GM23248 (cell line): ENCODE data around the gene PTPRN2. TPM values are rescaled to one million over a fixed set of nuclear protein-coding genes. Genes with fewer than 3 reads are reported as not detected.
"Not testable (repeated sequence)": the region's sequence is repeated elsewhere in the genome, so short reads cannot be mapped to it uniquely, and the experiment has no call there.

Experiments
- DNase-seq: peaks from one replicate; pipeline ENCODE4 v3.0.0-alpha.2; 2015
- H2AFZ ChIP-seq: fragments of 200-600 bp; sonication (generic); 2 replicates; pipeline ENCODE4 v1.6.1; 2016; ENCODE audit warnings: antibody characterized with exemption
- H3F3A ChIP-seq: fragments of 200-600 bp; sonication (generic); 2 replicates; pipeline ENCODE4 v1.6.1; 2016; ENCODE audit warnings: mild to moderate bottlenecking, antibody characterized with exemption, mixed run types; ENCODE audit not compliant: insufficient read depth
- H3K27ac ChIP-seq: fragments of 200-600 bp; sonication (generic); 2 replicates; pipeline ENCODE4 v1.5.1; 2016; ENCODE audit warnings: mild to moderate bottlenecking
- H3K27me3 ChIP-seq: fragments of 200-600 bp; sonication (generic); replicated peaks from 2 replicates; pipeline ENCODE4 v1.6.1; 2016; ENCODE audit warnings: mild to moderate bottlenecking; ENCODE audit not compliant: insufficient read depth
- H3K36me3 ChIP-seq: fragments of 200-600 bp; sonication (generic); 2 replicates; pipeline ENCODE4 v1.6.1; 2016; ENCODE audit warnings: low read depth, mild to moderate bottlenecking
- H3K4me1 ChIP-seq: fragments of 200-600 bp; sonication (generic); 2 replicates; pipeline ENCODE4 v1.6.1; 2016; ENCODE audit warnings: mild to moderate bottlenecking; ENCODE audit not compliant: insufficient read depth
- H3K4me2 ChIP-seq: fragments of 200-600 bp; sonication (generic); one replicate; pipeline ENCODE4 v1.6.1; 2016; ENCODE audit warnings: mild to moderate bottlenecking; ENCODE audit not compliant: unreplicated experiment
- H3K4me3 ChIP-seq: fragments of 200-600 bp; sonication (generic); 2 replicates; pipeline ENCODE4 v1.5.1; 2016; ENCODE audit warnings: mild to moderate bottlenecking
- H3K79me2 ChIP-seq: fragments of 200-600 bp; sonication (generic); 2 replicates; pipeline ENCODE4 v1.6.1; 2016; ENCODE audit warnings: mild to moderate bottlenecking; ENCODE audit not compliant: insufficient read depth
- H3K9ac ChIP-seq: fragments of 200-600 bp; sonication (generic); 2 replicates; pipeline ENCODE4 v1.6.1; 2016; ENCODE audit warnings: mild to moderate bottlenecking
- H3K9me2 ChIP-seq: fragments of 200-600 bp; sonication (generic); 2 replicates; pipeline ENCODE4 v1.6.1; 2016; ENCODE audit warnings: mixed run types, mild to moderate bottlenecking, moderate library complexity; ENCODE audit not compliant: insufficient read depth
- H3K9me3 ChIP-seq: fragments of 200-600 bp; sonication (generic); one replicate; pipeline ENCODE4 v1.6.1; 2017; ENCODE audit warnings: low read depth
- H4K20me1 ChIP-seq: fragments of 200-600 bp; sonication (generic); 2 replicates; pipeline ENCODE4 v1.6.0; 2016; ENCODE audit not compliant: insufficient read depth
- EZH2 ChIP-seq: fragments of 200-600 bp; sonication (generic); IDR thresholded peaks from 2 replicates; pipeline ENCODE4 v1.6.1; 2018; ENCODE audit warnings: antibody characterized with exemption, mild to moderate bottlenecking; ENCODE audit not compliant: insufficient read depth, poor library complexity, severe bottlenecking
- EZH2phosphoT487 ChIP-seq: fragments of 200-600 bp; sonication (generic); IDR thresholded peaks from 2 replicates; pipeline ENCODE4 v1.6.1; 2018; ENCODE audit warnings: antibody characterized with exemption, moderate library complexity, mild to moderate bottlenecking, low read depth; ENCODE audit not compliant: insufficient read depth
- WGBS, 2 experiments: methylation state at CpG; one replicate each; pipeline ENCODE4 v1.1.6; 2015 to 2017; ENCODE audit warnings: low lambda C conversion rate in 2 of 2, low coverage in 1 of 2; ENCODE audit errors: missing lambda C conversion rate in 2 of 2; 5-methylcytosine and 5-hydroxymethylcytosine counted together
- in situ Hi-C: fragments of 300-500 bp; cut with MboI; formaldehyde crosslinking; loops from 2 replicates; pipeline ENCODE4 v1.15.0; 2020
- polyA plus RNA-seq: library from polyadenylated mRNA; unstranded; fragments of >200 nt; fragmentation: Nextera tagmentation; extraction: Ambion mirVana; gene quantifications from 2 replicates; pipeline ENCODE4 v1.2.1, GENCODE V29; 2016
- total RNA-seq: library from RNA; depleted of rRNA; stranded (reverse); fragments of >200 nt; shearing (Covaris generic); gene quantifications from 2 replicates; pipeline ENCODE4 v1.2.3, GENCODE V29; 2014

The PTPRN2 gene
- total and polyA plus RNA-seq, 2 experiments from 2014 or later: 0.13 TPM; not detected in 1

- Histone ChIP-seq H4K20me1 (no peaks in the 10 kb centered on the region), H3K27ac (no peak overlapping the region), H2AFZ (no peak overlapping the region), H3F3A (no peaks in the 10 kb centered on the region), H3K4me2 (no peak overlapping the region), H3K9me2 (no peaks in the 10 kb centered on the region), H3K27me3 (no peaks in the 10 kb centered on the region), H3K9ac (no peak overlapping the region), H3K4me1 (no peaks in the 10 kb centered on the region), H3K4me3 (no peak overlapping the region), H3K9me3 (no peaks in the 10 kb centered on the region), H3K36me3 (no peaks in the 10 kb centered on the region), H3K79me2 (no peaks in the 10 kb centered on the region)
- WGBS, 2 experiments: 44% methylated on average over 9 of the region's 9 CpGs
- in situ Hi-C loops: no loop called here
- DNase-seq: no peak
- TF ChIP-seq EZH2phosphoT487 (no peak), EZH2 (no peak)
These were observed 860.9 kb downstream of the PTPRN2 start for GRCh38 chr7:157726764-157727163.

- H3K9ac ChIP-seq, H3K9me3 ChIP-seq, H2AFZ ChIP-seq, H3K4me1 ChIP-seq, H3F3A ChIP-seq, H3K4me3 ChIP-seq, DNase-seq, H3K36me3 ChIP-seq, H3K27ac ChIP-seq, in situ Hi-C loops, H3K9me2 ChIP-seq, H3K4me2 ChIP-seq, H3K79me2 ChIP-seq, H3K27me3 ChIP-seq, H4K20me1 ChIP-seq: not testable (repeated sequence)
- 16 to 34% methylated on average over 6 to 9 of the region's 10 CpGs for WGBS, 2 experiments
These were observed 862.3 kb downstream of the PTPRN2 start for GRCh38 chr7:157725312-157725711.

GRCh38 chr7:157723205-157723604 lies 864.4 kb downstream of the PTPRN2 start:
- Histone ChIP-seq H3K4me2 (no peak overlapping the region), H3K27ac (no peak overlapping the region), H3K9me2 (no peaks in the 10 kb centered on the region), H2AFZ (no peak overlapping the region), H3K4me1 (no peaks in the 10 kb centered on the region), H3K4me3 (no peak overlapping the region), H3K9me3 (no peaks in the 10 kb centered on the region), H3F3A (no peaks in the 10 kb centered on the region), H3K9ac (no peak overlapping the region), H3K27me3 (no peaks in the 10 kb centered on the region), H4K20me1 (no peaks in the 10 kb centered on the region), H3K79me2 (no peaks in the 10 kb centered on the region), H3K36me3 (no peaks in the 10 kb centered on the region)
- no peak for DNase-seq
- WGBS, 2 experiments: 23 to 29% methylated on average over 9 to 10 of the region's 10 CpGs
- no peak for TF ChIP-seq EZH2phosphoT487
- in situ Hi-C loops: no loop called here

- H3K4me2 ChIP-seq: no peak overlapping the region
- no peaks in the 10 kb centered on the region for H3K27me3 ChIP-seq
- H3K9me2 ChIP-seq: no peaks in the 10 kb centered on the region
- DNase-seq: no peak
- no peaks in the 10 kb centered on the region for H3F3A ChIP-seq
- WGBS, 2 experiments: 43 to 46% methylated on average over 29 to 32 of the region's 32 CpGs
- H4K20me1 ChIP-seq: no peaks in the 10 kb centered on the region
- no peak overlapping the region for H3K9ac ChIP-seq
- H3K4me1 ChIP-seq: no peaks in the 10 kb centered on the region
- no peaks in the 10 kb centered on the region for H3K9me3 ChIP-seq
- H3K79me2 ChIP-seq: no peaks in the 10 kb centered on the region
- no peak overlapping the region for H2AFZ ChIP-seq
- no peak overlapping the region for H3K27ac ChIP-seq
- in situ Hi-C loops: no loop called here
- TF ChIP-seq EZH2 (no peak), EZH2phosphoT487 (no peak)
- H3K4me3 ChIP-seq: no peak overlapping the region
- H3K36me3 ChIP-seq: no peaks in the 10 kb centered on the region
These were observed 865.2 kb downstream of the PTPRN2 start for GRCh38 chr7:157722137-157723060.
